ENCODE results near the gene SHROOM1. TPM values are rescaled to one million over a fixed set of nuclear protein-coding genes. Genes with fewer than 3 reads are reported as not detected.
A peak's percentile ranks its signal among the peaks of the same experiment; 100 is the strongest.

SHROOM1 gene
- total RNA-seq, 5 donors from 2014 or later (not counting 1 experiment from before 2014, with no cell fraction given) = 0.35 to 1.1 (median 0.62) TPM; not detected in 2

DNA sequence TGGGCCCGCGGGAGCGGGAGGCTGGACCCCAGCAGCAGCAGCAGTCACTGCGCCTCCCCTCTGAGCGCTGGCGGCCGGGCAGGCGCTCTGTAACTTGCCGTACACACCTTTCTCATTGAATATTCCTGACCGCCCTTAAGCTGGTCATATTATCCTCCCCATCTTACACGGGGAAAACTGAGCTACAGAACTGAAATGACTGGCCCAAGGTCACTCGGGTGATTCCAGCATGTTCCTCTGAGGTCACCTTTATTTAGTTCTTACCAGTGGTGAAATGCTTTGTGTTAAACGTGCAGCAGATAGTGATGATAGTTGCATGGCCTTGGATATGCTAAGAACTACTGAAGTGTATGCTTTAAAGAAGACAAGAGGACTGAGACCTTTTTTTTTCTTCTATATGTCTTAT lies 36.6 kb upstream of the SHROOM1 start:
- peaks cover 27 to 30% (median 27%) of the 10 kb centered on the region in 3 donors for H3K4me1 Mint-ChIP-seq
- H3K27me3 Mint-ChIP-seq = no peaks in the 10 kb centered on the region
- H3K36me3 Mint-ChIP-seq = peaks cover 26% of the 10 kb centered on the region
- 3% methylated on average over 11 of the region's 13 CpGs for WGBS (ENCODE audit: insufficient coverage)
- peaks cover 2 to 21% of the 10 kb centered on the region in 2 experiments for H3K4me1 ChIP-seq (ENCODE audit: control insufficient read depth in 1 of 2, extremely low read depth in 1 of 2, insufficient read depth in 2 of 2, low read length in 2 of 2)
- peaks cover 0 to 28% of the 10 kb centered on the region in 2 donors for H3K36me3 ChIP-seq (ENCODE audit: control insufficient read depth in 2 of 2, extremely low read depth in 1 of 2, insufficient read depth in 1 of 2, low read length in 1 of 2)
- H3K27ac ChIP-seq (ENCODE audit: low read length) = peak overlapping the region; percentile 98
- H3K4me3 Mint-ChIP-seq = peak overlapping the region; percentile 98 to 100 (median 99)
- no peaks in the 10 kb centered on the region for H3K9me3 ChIP-seq
- DNase-seq = no peak
- H3K27ac Mint-ChIP-seq = peak overlapping the region; percentile 97 to 99
- no peaks in the 10 kb centered on the region for H3K27me3 ChIP-seq (replicated peaks in 1 of 2; ENCODE audit: control insufficient read depth in 2 of 2, extremely low read depth in 1 of 2, insufficient read depth in 2 of 2, low read length in 1 of 2)
- H3K9me3 Mint-ChIP-seq = no peaks in the 10 kb centered on the region
- CTCF ChIA-PET = no interaction called here
- peak overlapping the region; percentile 81 to 90 for H3K4me3 ChIP-seq (ENCODE audit: control insufficient read depth in 1 of 2, extremely low read depth in 1 of 2, low read length in 1 of 2)
- POLR2A ChIA-PET = interaction anchor here (0.6 kb wide), 3 partner anchors 51 to 1892 kb away, joined by 3 to 11 read pairs (median 3); no protein-coding TSS in a partner anchor
- no peak for ATAC-seq (replicated peaks in 1 of 4)

DNA sequence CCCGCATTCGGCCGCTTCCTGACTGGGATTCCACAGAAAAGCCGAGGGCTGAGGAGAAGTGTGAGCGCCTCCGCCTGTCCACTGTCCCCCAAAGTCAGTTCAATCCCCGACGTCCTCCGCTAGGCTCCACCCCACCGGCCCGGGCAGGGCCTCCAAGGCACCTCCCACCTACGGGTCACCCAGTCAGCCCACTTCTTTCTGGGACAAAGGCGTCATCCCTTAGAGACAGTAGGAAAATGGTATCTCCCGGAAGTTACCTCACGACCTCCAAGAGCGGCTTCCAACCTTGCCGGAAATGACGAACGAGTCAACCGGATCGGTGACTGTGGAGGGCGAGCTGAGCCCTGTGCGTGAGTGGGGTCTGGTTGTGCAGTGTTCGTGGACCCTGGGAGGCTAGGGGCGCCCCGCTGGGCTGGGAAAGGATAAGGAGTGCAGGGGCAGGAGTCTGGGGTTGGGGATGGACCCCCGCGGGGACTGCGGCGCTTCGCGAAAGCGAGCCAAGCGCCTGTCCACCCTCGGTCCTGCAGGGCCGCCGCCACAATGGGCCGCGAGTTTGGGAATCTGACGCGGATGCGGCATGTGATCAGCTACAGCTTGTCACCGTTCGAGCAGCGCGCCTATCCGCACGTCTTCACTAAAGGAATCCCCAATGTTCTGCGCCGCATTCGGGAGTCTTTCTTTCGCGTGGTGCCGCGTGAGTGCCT lies 36.0 kb upstream of the SHROOM1 start, which contains the start of the genes GDF9 and UQCRQ:
Gene GDF9 (minus strand): TSS at position 128 of the 704 bp plus-strand sequence. CDS start 1,936 bp downstream, outside the sequence.
Gene UQCRQ (plus strand): TSS at position 301 of the 704 bp plus-strand sequence. CDS start 240 bp downstream, at position 541.
- H3K4me1 ChIP-seq (ENCODE audit: control insufficient read depth in 1 of 2, extremely low read depth in 1 of 2, insufficient read depth in 2 of 2, low read length in 2 of 2) = peaks cover 2 to 21% of the 10 kb centered on the region in 2 experiments
- H3K9me3 Mint-ChIP-seq = no peaks in the 10 kb centered on the region
- H3K27ac ChIP-seq (ENCODE audit: low read length) = peak within 1 kb of the TSS; percentile 98
- ATAC-seq (replicated peaks in 1 of 4) (peak; percentile 95 to 98 (median 96)), DNase-seq (peak; percentile 71 to 99 (median 89))
- H3K27ac Mint-ChIP-seq = peak within 1 kb of the TSS; percentile 97 to 99
- H3K36me3 Mint-ChIP-seq = peaks cover 26% of the 10 kb centered on the region
- H3K4me1 Mint-ChIP-seq = peaks cover 27 to 30% (median 27%) of the 10 kb centered on the region in 3 donors
- ChIA-PET CTCF (interaction anchor here in 1 of 2 donors (0.6 kb wide), 1 partner anchor 67 kb away, joined by 3 read pairs; no protein-coding TSS in a partner anchor), POLR2A (interaction anchor here (0.6 to 1.5 kb wide), 5 partner anchors 51 to 1893 kb away, joined by 3 to 11 read pairs (median 4); no protein-coding TSS in a partner anchor)
- H3K4me3 Mint-ChIP-seq = peak within 1 kb of the TSS; percentile 98 to 100 (median 99)
- H3K27me3 Mint-ChIP-seq = no peaks in the 10 kb centered on the region
- under 1% methylated on average over 52 of the region's 55 CpGs for WGBS (ENCODE audit: insufficient coverage)
- no peaks in the 10 kb centered on the region for H3K27me3 ChIP-seq (replicated peaks in 1 of 2; ENCODE audit: control insufficient read depth in 2 of 2, extremely low read depth in 1 of 2, insufficient read depth in 2 of 2, low read length in 1 of 2)
- peak within 1 kb of the TSS; percentile 81 to 90 for H3K4me3 ChIP-seq (ENCODE audit: control insufficient read depth in 1 of 2, extremely low read depth in 1 of 2, low read length in 1 of 2)
- H3K36me3 ChIP-seq (ENCODE audit: control insufficient read depth in 2 of 2, extremely low read depth in 1 of 2, insufficient read depth in 1 of 2, low read length in 1 of 2) = peaks cover 0 to 28% of the 10 kb centered on the region in 2 donors
- no peaks in the 10 kb centered on the region for H3K9me3 ChIP-seq

DNA sequence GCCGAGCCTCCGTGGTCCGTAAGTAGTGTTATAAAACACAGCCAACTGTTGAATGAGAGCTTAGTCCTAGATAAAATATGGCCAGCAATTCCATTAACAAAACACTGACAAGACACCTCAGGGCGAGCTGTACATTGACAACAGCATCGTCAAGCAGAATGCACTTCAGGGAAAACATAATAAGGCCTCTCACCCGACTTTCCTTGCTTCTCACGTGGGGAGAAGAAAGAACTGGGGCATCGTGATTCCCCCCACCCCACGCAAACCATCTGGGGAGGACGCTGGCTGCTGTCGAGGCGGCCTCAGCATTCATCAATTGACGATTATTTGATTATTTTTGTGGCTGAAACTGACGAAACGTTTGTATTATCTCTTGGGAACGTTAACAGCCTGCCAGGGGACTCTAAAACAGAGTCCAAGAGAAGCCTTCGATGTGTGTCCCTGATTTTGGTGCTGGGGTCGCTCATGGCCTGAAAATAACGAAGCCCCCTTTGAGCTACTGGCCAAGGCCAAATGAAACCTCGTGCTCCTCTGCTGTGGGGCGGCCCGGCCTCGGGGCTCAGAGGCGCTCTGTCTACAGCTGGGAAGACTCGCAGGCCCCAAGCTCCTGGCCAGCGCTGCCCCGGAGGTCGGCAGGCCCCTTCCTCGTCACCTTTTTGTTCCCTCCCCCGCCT lies 35.4 kb upstream of the SHROOM1 start:
- WGBS (ENCODE audit: insufficient coverage) = 36% methylated on average over 23 of the region's 30 CpGs
- Histone ChIP-seq H3K27me3 (replicated peaks in 1 of 2; ENCODE audit: control insufficient read depth in 2 of 2, extremely low read depth in 1 of 2, insufficient read depth in 2 of 2, low read length in 1 of 2) (no peaks in the 10 kb centered on the region), H3K9me3 (no peaks in the 10 kb centered on the region), H3K36me3 (ENCODE audit: control insufficient read depth in 2 of 2, extremely low read depth in 1 of 2, insufficient read depth in 1 of 2, low read length in 1 of 2) (peaks cover 0 to 24% of the 10 kb centered on the region in 2 donors), H3K27ac (ENCODE audit: low read length) (peak overlapping the region; percentile 98), H3K4me1 (ENCODE audit: control insufficient read depth in 1 of 2, extremely low read depth in 1 of 2, insufficient read depth in 2 of 2, low read length in 2 of 2) (peaks cover 2 to 21% of the 10 kb centered on the region in 2 experiments), H3K4me3 (ENCODE audit: control insufficient read depth in 1 of 2, extremely low read depth in 1 of 2, low read length in 1 of 2) (peak overlapping the region; percentile 81 to 90)
- Mint-ChIP-seq H3K4me3 (peak overlapping the region; percentile 98 to 100 (median 99)), H3K9me3 (no peaks in the 10 kb centered on the region), H3K27ac (peak overlapping the region; percentile 97 to 99), H3K36me3 (peaks cover 23% of the 10 kb centered on the region), H3K27me3 (no peaks in the 10 kb centered on the region), H3K4me1 (peaks cover 27 to 30% (median 27%) of the 10 kb centered on the region in 3 donors)
- POLR2A ChIA-PET = interaction anchor here in 1 of 2 donors (0.5 to 1.5 kb wide), 5 partner anchors 22 to 1742 kb away, joined by 3 to 6 read pairs (median 3); no protein-coding TSS in a partner anchor
- CTCF ChIA-PET = interaction anchor here in 1 of 2 donors (0.6 to 0.9 kb wide), 2 partner anchors 20 to 411 kb away, joined by 3 read pairs; no protein-coding TSS in a partner anchor
- peak in 1 of 35 experiments; percentile 15 for DNase-seq
- peak in 3 of 4 experiments; percentile 24 to 31 (median 31) for ATAC-seq (replicated peaks in 1 of 4)

DNA sequence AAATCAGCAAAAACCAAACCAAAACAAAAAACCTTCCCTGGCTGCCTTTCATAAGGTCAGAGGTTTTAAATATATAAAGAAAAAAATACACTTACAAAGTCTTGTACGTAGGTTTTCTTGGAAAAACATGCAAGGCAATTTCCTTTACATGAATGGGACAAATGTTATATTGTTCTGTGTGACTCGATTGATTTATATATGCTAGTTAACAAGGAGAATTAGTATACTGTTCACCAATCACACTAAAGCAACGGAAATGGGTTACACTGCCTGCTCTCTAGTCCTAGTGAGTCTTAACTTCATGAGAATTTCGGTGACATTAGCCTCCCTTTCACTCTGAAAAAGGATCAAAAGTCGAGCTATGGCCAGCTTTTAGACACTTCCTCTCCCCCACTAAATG lies 30.3 kb upstream of the SHROOM1 start:
- Mint-ChIP-seq H3K27ac (no peak overlapping the region), H3K9me3 (no peaks in the 10 kb centered on the region), H3K4me1 (peaks cover 6 to 7% (median 6%) of the 10 kb centered on the region in 3 donors), H3K4me3 (no peak overlapping the region), H3K36me3 (no peaks in the 10 kb centered on the region), H3K27me3 (peaks cover 0 to 4% of the 10 kb centered on the region in 2 donors)
- Histone ChIP-seq H3K9me3 (no peaks in the 10 kb centered on the region), H3K27ac (ENCODE audit: low read length) (no peak overlapping the region), H3K36me3 (ENCODE audit: control insufficient read depth in 2 of 2, extremely low read depth in 1 of 2, insufficient read depth in 1 of 2, low read length in 1 of 2) (no peaks in the 10 kb centered on the region), H3K4me1 (ENCODE audit: control insufficient read depth in 1 of 2, extremely low read depth in 1 of 2, insufficient read depth in 2 of 2, low read length in 2 of 2) (peaks cover 0 to 5% of the 10 kb centered on the region in 2 experiments), H3K27me3 (replicated peaks in 1 of 2; ENCODE audit: control insufficient read depth in 2 of 2, extremely low read depth in 1 of 2, insufficient read depth in 2 of 2, low read length in 1 of 2) (peaks cover 0 to 13% of the 10 kb centered on the region in 2 experiments), H3K4me3 (ENCODE audit: control insufficient read depth in 1 of 2, extremely low read depth in 1 of 2, low read length in 1 of 2) (no peak overlapping the region)
- ChIA-PET POLR2A (interaction anchor here in 1 of 2 donors (0.6 kb wide), 1 partner anchor 1961 kb away, joined by 8 read pairs; no protein-coding TSS in a partner anchor), CTCF (interaction anchor here in 1 of 2 donors (0.6 to 1.1 kb wide), 3 partner anchors 19 to 328 kb away, joined by 3 to 4 read pairs (median 3); no protein-coding TSS in a partner anchor)
- ATAC-seq (replicated peaks in 1 of 4) (no peak), DNase-seq (no peak)
- WGBS (ENCODE audit: insufficient coverage) = 77% methylated on average over 2 of the region's 5 CpGs

DNA sequence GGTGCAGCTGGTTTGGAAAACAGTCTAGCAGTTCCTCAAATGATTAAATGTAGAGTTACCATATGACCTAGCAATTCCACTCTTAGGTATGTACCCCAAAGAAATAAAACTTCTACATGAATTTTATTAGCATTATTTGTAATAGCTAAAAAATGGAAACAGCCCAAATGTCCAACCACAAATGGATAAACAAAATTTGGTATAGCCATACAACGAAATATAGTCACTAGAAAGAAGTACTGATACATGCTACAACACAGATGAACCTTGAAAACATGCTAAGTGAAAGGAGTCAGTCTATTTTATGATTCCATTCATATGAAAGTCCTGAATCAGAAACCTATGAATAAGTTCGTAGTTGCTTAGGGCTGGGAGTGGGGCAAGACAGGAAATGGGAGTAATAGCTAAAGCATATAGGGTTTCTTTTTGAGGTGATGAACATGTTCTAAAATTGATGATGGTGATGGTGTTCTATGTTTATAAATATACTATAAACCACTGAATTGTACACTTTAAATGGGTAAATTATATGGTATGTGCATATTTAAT lies 29.5 kb upstream of the SHROOM1 start:
- H3K27me3 Mint-ChIP-seq = peaks cover 3 to 6% of the 10 kb centered on the region in 2 donors
- H3K4me3 Mint-ChIP-seq = no peak overlapping the region
- Histone ChIP-seq H3K27ac (ENCODE audit: low read length) (no peak overlapping the region), H3K4me3 (ENCODE audit: control insufficient read depth in 1 of 2, extremely low read depth in 1 of 2, low read length in 1 of 2) (no peak overlapping the region), H3K27me3 (replicated peaks in 1 of 2; ENCODE audit: control insufficient read depth in 2 of 2, extremely low read depth in 1 of 2, insufficient read depth in 2 of 2, low read length in 1 of 2) (peaks cover 0 to 18% of the 10 kb centered on the region in 2 experiments), H3K4me1 (ENCODE audit: control insufficient read depth in 1 of 2, extremely low read depth in 1 of 2, insufficient read depth in 2 of 2, low read length in 2 of 2) (no peaks in the 10 kb centered on the region), H3K9me3 (no peaks in the 10 kb centered on the region), H3K36me3 (ENCODE audit: control insufficient read depth in 2 of 2, extremely low read depth in 1 of 2, insufficient read depth in 1 of 2, low read length in 1 of 2) (no peaks in the 10 kb centered on the region)
- WGBS (ENCODE audit: insufficient coverage) = no CpG with 5 or more reads among the region's 2 CpGs
- no peak for ATAC-seq (replicated peaks in 1 of 4)
- POLR2A ChIA-PET = interaction anchor here in 1 of 2 donors (0.6 kb wide), 1 partner anchor 1962 kb away, joined by 8 read pairs; no protein-coding TSS in a partner anchor
- H3K9me3 Mint-ChIP-seq = no peaks in the 10 kb centered on the region
- H3K4me1 Mint-ChIP-seq = no peaks in the 10 kb centered on the region
- H3K27ac Mint-ChIP-seq = no peak overlapping the region
- CTCF ChIA-PET = interaction anchor here (0.6 to 1.2 kb wide), 3 partner anchors 11 to 1509 kb away, joined by 3 read pairs; no protein-coding TSS in a partner anchor
- no peak for DNase-seq
- no peaks in the 10 kb centered on the region for H3K36me3 Mint-ChIP-seq

Data from T-cell (primary cell).